Retinal pigment epithelial cell (primary cell): ENCODE results near the gene LRRC53.

ENCODE experiments used
- DNase-seq: peaks from one replicate; pipeline ENCODE4 v3.0.0-alpha.2; 2010; ENCODE audit warnings: low read depth
- H3K4me3 ChIP-seq: 2 replicates; pipeline ENCODE4 v1.5.1; 2011; ENCODE audit warnings: mild to moderate bottlenecking, low read length, control low read depth, moderate library complexity
- CTCF ChIP-seq: conservative IDR thresholded peaks from 2 replicates; pipeline ENCODE4 v1.5.1; 2011; ENCODE audit warnings: low read depth, low read length, control low read depth, inconsistent platforms

LRRC53 gene

GRCh38 chr1:74465193-74465681, 47.2 kb downstream of the LRRC53 start:
- TF ChIP-seq CTCF: no peak
- H3K4me3 ChIP-seq: no peak overlapping the region
- no peak for DNase-seq

GRCh38 chr1:74464037-74464436, 48.4 kb downstream of the LRRC53 start:
- TF ChIP-seq CTCF: no peak
- H3K4me3 ChIP-seq: no peak overlapping the region
- DNase-seq: no peak

DNA sequence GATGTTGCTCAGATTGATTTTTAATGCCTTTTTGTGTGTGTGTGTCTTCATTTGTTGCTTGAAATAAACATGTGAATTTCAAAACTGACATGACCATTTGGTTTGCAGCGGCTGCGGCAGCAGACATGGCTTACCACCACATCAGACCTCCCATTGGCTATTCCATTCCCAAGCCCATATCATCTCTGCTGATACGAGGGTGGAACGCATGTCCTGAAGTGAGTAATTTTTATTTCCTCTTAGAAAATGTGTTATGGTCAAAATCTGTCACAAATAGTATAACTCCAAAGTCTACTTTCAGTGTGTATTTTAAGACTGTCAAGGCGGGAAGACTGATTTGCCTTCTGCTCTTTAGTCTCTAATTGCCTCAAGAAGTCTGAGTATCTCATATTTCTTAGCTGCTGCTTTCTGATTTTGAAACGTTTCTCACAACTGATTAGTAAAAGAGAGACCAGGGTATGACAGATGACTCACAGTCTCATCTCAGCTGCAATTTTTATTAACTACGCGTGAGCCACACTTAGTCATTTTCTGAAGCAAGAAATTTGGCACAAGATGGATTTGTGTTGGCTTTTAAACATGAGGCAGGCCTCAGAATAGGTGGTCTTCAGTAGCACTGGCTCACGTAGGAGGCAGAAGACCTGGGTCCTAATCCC, 49.0 kb downstream of the LRRC53 start:
- no peak for TF ChIP-seq CTCF
- H3K4me3 ChIP-seq: no peak overlapping the region
- peak; percentile 64 for DNase-seq

- no peak overlapping the region for H3K4me3 ChIP-seq
- no peak for DNase-seq
- no peak for TF ChIP-seq CTCF
These were observed 55.2 kb downstream of the LRRC53 start for GRCh38 chr1:74457253-74457652.

DNA sequence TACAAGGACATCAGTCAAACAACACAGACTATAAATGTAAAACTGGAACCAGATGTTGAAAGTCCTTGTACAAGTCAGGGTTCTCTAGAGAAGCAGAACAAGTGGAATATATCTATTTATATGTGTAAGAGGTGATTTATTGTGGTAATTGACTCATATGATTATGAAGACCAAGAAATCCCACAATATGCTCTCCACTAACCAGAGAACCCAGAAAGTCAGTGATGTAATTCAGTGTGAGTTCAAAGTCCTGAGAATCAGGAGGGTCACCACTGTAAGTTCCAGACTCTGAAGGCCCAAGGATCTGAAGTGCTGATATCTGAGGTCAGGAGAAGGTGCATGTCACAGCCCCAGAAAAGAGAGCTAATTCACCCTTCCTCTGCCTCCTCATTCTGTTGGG, 57.0 kb downstream of the LRRC53 start:
- H3K4me3 ChIP-seq: no peak overlapping the region
- DNase-seq: no peak
- no peak for TF ChIP-seq CTCF

GRCh38 chr1:74453277-74453676, 59.1 kb downstream of the LRRC53 start:
- DNase-seq: no peak
- H3K4me3 ChIP-seq: no peak overlapping the region
- TF ChIP-seq CTCF: no peak

- no peak for DNase-seq
- TF ChIP-seq CTCF: no peak
- no peak overlapping the region for H3K4me3 ChIP-seq
These were observed 60.4 kb downstream of the LRRC53 start for GRCh38 chr1:74452035-74452434.
